GM12864 (cell line): ENCODE data around the gene SPIN1.

Experiments used
- DNase-seq: peaks from one replicate; pipeline ENCODE4 v3.0.0-alpha.2; 2011; ENCODE audit warnings: low read depth
- H3K4me3 ChIP-seq: 2 replicates; pipeline ENCODE4 v1.5.1; 2011; ENCODE audit warnings: mild to moderate bottlenecking, low read depth, low read length, control low read depth
- CTCF ChIP-seq: IDR thresholded peaks from 2 replicates; pipeline ENCODE4 v1.5.1; 2011; ENCODE audit warnings: low read depth, mild to moderate bottlenecking, moderate library complexity, low read length, control low read depth, inconsistent platforms; ENCODE audit errors: missing control alignments

Gene SPIN1

DNA sequence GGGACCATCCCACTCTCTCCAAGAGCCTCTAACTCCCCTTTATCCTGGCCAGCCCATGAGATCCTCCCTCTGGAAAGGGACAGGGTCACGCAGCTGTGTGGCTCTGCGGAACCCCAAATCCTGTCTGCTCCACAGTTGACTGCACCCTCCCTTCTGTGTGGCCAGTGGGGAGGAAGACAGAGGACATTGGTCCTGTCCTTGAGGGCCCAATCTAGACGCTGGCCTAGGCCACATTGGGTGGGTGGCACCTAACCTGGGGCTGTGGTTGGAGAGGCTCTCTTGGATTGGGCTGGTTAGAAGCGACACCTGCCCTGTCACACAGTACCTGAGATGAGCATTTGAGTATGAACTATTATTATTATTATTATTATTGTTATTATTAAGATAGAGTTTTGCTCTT, 134.1 kb downstream of the SPIN1 start:
- no peak for TF ChIP-seq CTCF
- H3K4me3 ChIP-seq: no peak overlapping the region
- no peak for DNase-seq

GRCh38 chr9:88523056-88523455, 134.8 kb downstream of the SPIN1 start:
- no peak for DNase-seq
- no peak for TF ChIP-seq CTCF
- H3K4me3 ChIP-seq: no peak overlapping the region

DNA sequence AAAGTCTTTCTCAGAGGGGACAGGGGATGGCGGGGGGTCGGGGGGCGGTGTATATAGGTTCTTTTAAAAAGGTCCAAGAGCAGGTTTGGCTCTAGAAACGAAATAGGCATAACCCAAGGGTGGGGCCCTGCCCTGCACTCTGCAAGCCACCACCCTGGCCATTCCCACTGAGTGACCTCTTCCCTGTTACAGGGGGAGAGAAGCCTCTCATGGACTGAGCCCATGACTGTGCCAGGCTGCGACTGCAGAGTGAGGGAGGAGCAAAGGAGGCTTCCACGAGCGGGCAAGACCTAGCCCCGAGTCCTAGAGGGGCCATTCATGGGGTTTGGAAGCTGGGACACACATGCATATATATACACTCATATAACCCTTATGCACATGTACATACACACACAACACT, 136.7 kb downstream of the SPIN1 start:
- H3K4me3 ChIP-seq: no peak overlapping the region
- no peak for TF ChIP-seq CTCF
- no peak for DNase-seq

DNA sequence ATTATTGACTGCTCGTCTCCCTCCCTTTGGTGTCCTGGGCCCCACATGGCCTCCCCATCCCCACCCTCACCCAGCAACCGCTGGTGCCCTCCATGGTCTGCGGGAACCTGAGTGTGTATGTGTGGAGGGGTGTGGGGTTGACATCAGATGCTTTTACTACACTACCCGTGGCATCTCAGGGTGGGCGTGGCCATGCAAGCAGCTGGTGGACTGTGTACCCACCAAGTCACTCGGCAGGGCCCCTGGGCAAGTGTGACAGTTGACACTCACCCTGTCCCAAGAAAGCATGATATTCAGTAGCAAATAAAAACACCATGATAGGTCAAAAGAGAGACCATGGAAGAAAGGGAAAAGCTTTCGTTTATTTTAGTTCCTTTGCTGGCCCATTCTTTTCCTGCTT, 139.4 kb downstream of the SPIN1 start:
- no peak for TF ChIP-seq CTCF
- DNase-seq: no peak
- H3K4me3 ChIP-seq: no peak overlapping the region
